Effector memory CD4-positive, alpha-beta T cell (primary cell): Measurements from ENCODE around the gene CIROP.

Experiments
- DNase-seq, 3 donors: peaks; one replicate each; pipeline ENCODE4 v3.0.0-alpha.2; 2020
- H3K27ac ChIP-seq: 2 replicates; pipeline ENCODE4 v1.7.0; 2013; ENCODE audit warnings: mild to moderate bottlenecking, low read length, moderate library complexity; ENCODE audit not compliant: insufficient read depth, poor library complexity, severe bottlenecking
- H3K27me3 ChIP-seq: replicated peaks from 2 replicates; pipeline ENCODE4 v1.7.0; 2013; ENCODE audit warnings: mild to moderate bottlenecking, low read length; ENCODE audit not compliant: insufficient read depth, control insufficient read depth, poor library complexity, severe bottlenecking
- H3K36me3 ChIP-seq: 2 replicates; pipeline ENCODE4 v1.7.0; 2013; ENCODE audit warnings: mild to moderate bottlenecking, low read length, moderate library complexity; ENCODE audit not compliant: control insufficient read depth, insufficient read depth
- H3K4me1 ChIP-seq: 2 replicates; pipeline ENCODE4 v1.7.0; 2013; ENCODE audit warnings: low read length, mild to moderate bottlenecking; ENCODE audit not compliant: control insufficient read depth, insufficient read depth, poor library complexity, severe bottlenecking
- H3K4me3 ChIP-seq: 2 replicates; pipeline ENCODE4 v1.7.0; 2013; ENCODE audit warnings: low read length, low read depth, mild to moderate bottlenecking; ENCODE audit not compliant: insufficient read depth, poor library complexity, severe bottlenecking
- H3K9me3 ChIP-seq: 2 replicates; pipeline ENCODE4 v1.7.0; 2013; ENCODE audit warnings: mild to moderate bottlenecking, low read length, moderate library complexity; ENCODE audit not compliant: control insufficient read depth
- total RNA-seq, 3 donors: gene quantifications; one replicate each; lab custom pipeline; 2026; lab: John Stamatoyannopoulos, UW

The CIROP gene
- total RNA-seq = 0 reads per million in 3 donors

GRCh38 chr14:23104591-23105347 is at the start of gene CIROP:
CIROP (minus strand) TSS chr14:23104989; CDS start chr14:23104920, 69 bp downstream.
- Histone ChIP-seq H3K9me3 (no peaks in the 10 kb centered on the region), H3K4me3 (no peak within 1 kb of the TSS), H3K36me3 (peaks cover under 1% of the 10 kb centered on the region), H3K4me1 (no peaks in the 10 kb centered on the region), H3K27ac (no peak within 1 kb of the TSS), H3K27me3 (no peaks in the 10 kb centered on the region)
- no peak for DNase-seq

DNA sequence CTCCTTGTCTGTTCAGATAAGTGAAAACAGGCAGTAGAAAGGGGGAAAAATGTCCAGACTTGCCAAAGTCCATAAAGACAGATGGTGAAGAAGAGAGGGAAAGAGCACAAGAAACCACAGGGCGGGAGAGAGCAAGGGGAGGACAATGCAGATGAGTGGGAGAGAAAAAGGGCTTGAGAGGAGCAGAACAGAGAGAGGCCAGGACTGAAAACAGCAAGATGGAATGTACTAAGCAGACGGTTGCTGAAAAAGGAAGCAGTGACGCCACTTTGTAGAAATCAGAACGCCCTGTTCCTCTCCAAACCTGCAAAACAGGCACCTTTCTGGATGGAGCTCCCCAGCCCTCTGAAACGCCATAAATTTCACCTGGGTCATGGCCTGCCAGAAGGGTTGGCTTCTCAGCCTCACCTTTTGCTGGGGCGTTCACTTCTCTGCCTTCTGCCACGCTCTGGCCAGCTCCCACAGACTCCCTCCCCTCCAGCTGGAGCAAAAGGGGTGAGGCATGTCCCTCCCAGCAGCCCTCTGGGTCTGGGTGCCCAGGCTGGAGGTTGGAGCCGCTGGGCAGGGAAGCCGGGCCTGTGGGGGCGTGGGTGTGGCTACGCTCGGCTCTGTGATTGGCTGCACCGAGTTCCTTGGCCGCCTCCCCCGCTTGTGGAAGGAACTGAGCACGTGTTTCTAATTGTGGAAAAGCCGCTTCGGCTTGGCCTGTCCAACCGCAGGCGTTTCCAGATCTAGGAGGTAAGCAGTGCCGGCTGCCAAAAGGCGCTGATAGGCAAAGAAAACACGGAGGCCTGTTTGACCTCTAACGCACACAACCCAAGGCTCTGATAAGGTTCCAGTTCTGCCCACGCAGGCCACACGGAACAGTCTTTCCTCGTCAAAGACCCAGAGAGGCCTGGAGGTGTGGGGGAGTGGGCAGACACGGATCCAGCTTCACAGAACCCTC is 49.3 kb upstream of the CIROP start:
- Histone ChIP-seq H3K4me1 (peaks cover 11% of the 10 kb centered on the region), H3K27ac (no peak overlapping the region), H3K9me3 (no peaks in the 10 kb centered on the region), H3K27me3 (no peaks in the 10 kb centered on the region), H3K36me3 (no peaks in the 10 kb centered on the region), H3K4me3 (no peak overlapping the region)
- DNase-seq = no peak

GRCh38 chr14:23151342-23151741 is 46.6 kb upstream of the CIROP start:
- Histone ChIP-seq H3K36me3 (no peaks in the 10 kb centered on the region), H3K9me3 (no peaks in the 10 kb centered on the region), H3K27ac (no peak overlapping the region), H3K27me3 (no peaks in the 10 kb centered on the region), H3K4me1 (peaks cover 11% of the 10 kb centered on the region), H3K4me3 (no peak overlapping the region)
- no peak for DNase-seq

DNA sequence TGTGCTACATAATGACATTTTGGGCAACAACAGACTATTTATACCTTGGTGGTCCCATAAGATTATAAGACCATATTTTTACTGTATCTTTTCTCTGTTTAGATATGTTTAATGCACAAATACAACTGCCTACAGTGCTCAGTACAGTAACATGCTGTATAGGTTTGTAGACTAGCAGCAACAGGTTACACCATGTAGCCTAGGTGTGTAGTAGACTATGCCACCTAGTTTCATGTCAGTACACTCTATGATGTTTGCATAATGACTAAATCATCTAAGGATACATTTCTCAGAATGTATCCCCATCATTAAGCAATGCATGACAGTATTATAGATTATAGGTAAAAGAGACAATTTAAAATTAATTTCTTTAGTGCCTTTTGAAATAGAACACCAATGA is 45.0 kb upstream of the CIROP start:
- no peak overlapping the region for H3K27ac ChIP-seq
- no peaks in the 10 kb centered on the region for H3K36me3 ChIP-seq

GRCh38 chr14:23148591-23149249 is 43.9 kb upstream of the CIROP start:
- Histone ChIP-seq H3K36me3 (no peaks in the 10 kb centered on the region), H3K27me3 (no peaks in the 10 kb centered on the region), H3K27ac (no peak overlapping the region), H3K4me3 (no peak overlapping the region), H3K4me1 (peaks cover 3% of the 10 kb centered on the region), H3K9me3 (no peaks in the 10 kb centered on the region)
- no peak for DNase-seq

More for the DNA sequence above, 45.0 kb upstream of the CIROP start:
- H3K9me3 ChIP-seq = no peaks in the 10 kb centered on the region
- H3K4me1 ChIP-seq = peaks cover 11% of the 10 kb centered on the region
- DNase-seq = no peak
- no peaks in the 10 kb centered on the region for H3K27me3 ChIP-seq
- H3K4me3 ChIP-seq = no peak overlapping the region

GRCh38 chr14:23147676-23148075 is 42.9 kb upstream of the CIROP start:
- Histone ChIP-seq H3K4me3 (no peak overlapping the region), H3K36me3 (no peaks in the 10 kb centered on the region), H3K27ac (no peak overlapping the region), H3K4me1 (no peaks in the 10 kb centered on the region), H3K27me3 (no peaks in the 10 kb centered on the region), H3K9me3 (no peaks in the 10 kb centered on the region)
- no peak for DNase-seq

GRCh38 chr14:23146980-23147379 is 42.2 kb upstream of the CIROP start:
- H3K36me3 ChIP-seq = no peaks in the 10 kb centered on the region
- H3K4me1 ChIP-seq = no peaks in the 10 kb centered on the region
- no peaks in the 10 kb centered on the region for H3K27me3 ChIP-seq
- no peaks in the 10 kb centered on the region for H3K9me3 ChIP-seq
- H3K27ac ChIP-seq = no peak overlapping the region
- no peak overlapping the region for H3K4me3 ChIP-seq
- no peak for DNase-seq

DNA sequence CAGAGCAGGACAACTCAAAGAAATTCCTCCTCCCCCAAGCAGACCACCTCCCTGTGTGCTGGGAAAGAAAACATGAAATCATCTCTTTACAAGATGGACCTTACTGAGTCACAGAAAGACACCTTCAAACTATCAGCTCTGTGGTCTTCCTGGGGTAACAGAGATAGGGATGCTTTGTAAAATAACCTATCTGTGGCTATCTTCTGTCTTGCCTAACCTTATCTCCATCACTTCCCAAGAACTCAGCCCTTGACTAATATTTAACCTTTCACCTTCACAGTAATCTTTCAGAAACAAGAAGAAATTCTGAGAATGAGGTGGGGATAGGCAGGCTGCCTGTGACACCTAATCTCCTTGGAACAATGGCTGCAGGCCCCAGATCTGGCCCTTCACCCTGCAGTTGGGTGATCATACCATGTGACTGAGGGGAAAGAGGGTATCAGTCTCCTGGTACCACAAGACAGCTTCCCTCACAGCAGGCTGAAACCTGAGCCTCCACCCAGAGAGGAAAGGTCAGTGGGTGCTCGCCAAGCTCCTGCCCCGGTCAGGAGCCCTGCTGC is 41.6 kb upstream of the CIROP start:
- Histone ChIP-seq H3K27ac (no peak overlapping the region), H3K27me3 (no peaks in the 10 kb centered on the region), H3K36me3 (no peaks in the 10 kb centered on the region), H3K4me3 (no peak overlapping the region), H3K4me1 (no peaks in the 10 kb centered on the region), H3K9me3 (no peaks in the 10 kb centered on the region)
- no peak for DNase-seq

DNA sequence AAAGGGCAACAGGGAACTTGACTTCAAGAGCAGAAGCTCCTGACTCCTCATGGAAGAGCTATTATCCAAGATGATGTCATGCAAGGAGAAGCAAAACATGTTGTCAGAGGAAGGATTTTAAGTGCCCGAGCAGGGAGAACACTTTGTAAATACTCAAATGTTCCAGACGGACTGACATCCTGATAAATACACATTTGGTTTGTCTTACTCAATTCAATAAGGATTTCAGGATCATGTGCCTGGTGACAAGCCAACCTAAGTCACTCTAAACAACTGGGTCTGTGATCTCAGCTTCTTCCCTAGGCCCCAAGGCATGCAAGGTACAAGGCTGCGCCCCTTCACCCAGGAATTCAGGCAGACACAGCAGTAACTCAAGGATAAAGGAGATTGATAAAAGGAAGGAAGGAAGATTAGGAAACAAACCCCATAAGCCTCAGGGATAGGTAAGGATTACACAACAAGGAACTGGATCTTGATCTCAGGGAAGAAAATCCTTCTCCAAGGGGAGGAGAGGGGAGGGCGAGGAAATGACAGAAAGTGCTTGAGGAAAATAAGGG is 41.1 kb upstream of the CIROP start:
- DNase-seq = no peak
- no peaks in the 10 kb centered on the region for H3K4me1 ChIP-seq
- no peak overlapping the region for H3K4me3 ChIP-seq
- no peak overlapping the region for H3K27ac ChIP-seq
- no peaks in the 10 kb centered on the region for H3K27me3 ChIP-seq
- no peaks in the 10 kb centered on the region for H3K36me3 ChIP-seq
- H3K9me3 ChIP-seq = no peaks in the 10 kb centered on the region
